Rectal smooth muscle tissue (tissue), 1 donor: ENCODE data around the gene METTL1.

Experiments used
- H3K27ac ChIP-seq: one replicate; pipeline ENCODE4 v1.7.0; 2013; ENCODE audit warnings: low read depth, low read length, inconsistent platforms
- H3K27me3 ChIP-seq: one replicate; pipeline ENCODE4 v1.7.0; 2013; ENCODE audit warnings: low read length; ENCODE audit not compliant: control insufficient read depth, insufficient read depth
- H3K36me3 ChIP-seq: one replicate; pipeline ENCODE4 v1.7.0; 2013; ENCODE audit warnings: low read length; ENCODE audit not compliant: control insufficient read depth, insufficient read depth
- H3K4me1 ChIP-seq: one replicate; pipeline ENCODE4 v1.7.0; 2013; ENCODE audit warnings: low read length; ENCODE audit not compliant: control insufficient read depth, insufficient read depth
- H3K4me3 ChIP-seq: one replicate; pipeline ENCODE4 v1.7.0; 2013; ENCODE audit warnings: low read length
- H3K9ac ChIP-seq: one replicate; pipeline ENCODE4 v1.7.0; 2013; ENCODE audit warnings: low read length

METTL1 gene

GRCh38 chr12:57735198-57735855, 36.6 kb downstream of the METTL1 start:
- H3K27me3 ChIP-seq = peaks cover 35% of the 10 kb centered on the region
- H3K27ac ChIP-seq = no peak overlapping the region
- H3K4me3 ChIP-seq = no peak overlapping the region
- no peak overlapping the region for H3K9ac ChIP-seq
- no peaks in the 10 kb centered on the region for H3K36me3 ChIP-seq
- H3K4me1 ChIP-seq = no peaks in the 10 kb centered on the region

- H3K4me1 ChIP-seq = no peaks in the 10 kb centered on the region
- no peaks in the 10 kb centered on the region for H3K36me3 ChIP-seq
- no peak overlapping the region for H3K9ac ChIP-seq
- no peak overlapping the region for H3K4me3 ChIP-seq
- H3K27ac ChIP-seq = no peak overlapping the region
- peaks cover 31% of the 10 kb centered on the region for H3K27me3 ChIP-seq
Observed at GRCh38 chr12:57734591-57734990, 37.3 kb downstream of the METTL1 start.

- Histone ChIP-seq H3K36me3 (no peaks in the 10 kb centered on the region), H3K4me3 (no peak overlapping the region), H3K27ac (no peak overlapping the region), H3K4me1 (no peaks in the 10 kb centered on the region), H3K9ac (no peak overlapping the region), H3K27me3 (peaks cover 25% of the 10 kb centered on the region)
Observed at GRCh38 chr12:57733928-57734327, 38.0 kb downstream of the METTL1 start.

- peaks cover 25% of the 10 kb centered on the region for H3K27me3 ChIP-seq
- no peak overlapping the region for H3K27ac ChIP-seq
- no peaks in the 10 kb centered on the region for H3K4me1 ChIP-seq
- H3K4me3 ChIP-seq = no peak overlapping the region
- no peak overlapping the region for H3K9ac ChIP-seq
- H3K36me3 ChIP-seq = no peaks in the 10 kb centered on the region
Observed at GRCh38 chr12:57732726-57733593, 38.9 kb downstream of the METTL1 start.

- Histone ChIP-seq H3K4me3 (no peak overlapping the region), H3K4me1 (no peaks in the 10 kb centered on the region), H3K27me3 (peaks cover 26% of the 10 kb centered on the region), H3K9ac (no peak overlapping the region), H3K36me3 (no peaks in the 10 kb centered on the region), H3K27ac (no peak overlapping the region)
Observed at GRCh38 chr12:57732270-57732669, 39.6 kb downstream of the METTL1 start.

GRCh38 chr12:57731411-57732080, 40.4 kb downstream of the METTL1 start:
- Histone ChIP-seq H3K4me1 (no peaks in the 10 kb centered on the region), H3K27ac (no peak overlapping the region), H3K36me3 (no peaks in the 10 kb centered on the region), H3K4me3 (no peak overlapping the region), H3K27me3 (peaks cover 22% of the 10 kb centered on the region), H3K9ac (no peak overlapping the region)

GRCh38 chr12:57730336-57731067, 41.4 kb downstream of the METTL1 start:
- Histone ChIP-seq H3K27me3 (peaks cover 17% of the 10 kb centered on the region), H3K9ac (no peak overlapping the region), H3K36me3 (no peaks in the 10 kb centered on the region), H3K4me3 (no peak overlapping the region), H3K4me1 (no peaks in the 10 kb centered on the region), H3K27ac (no peak overlapping the region)

- Histone ChIP-seq H3K27ac (no peak overlapping the region), H3K4me1 (no peaks in the 10 kb centered on the region), H3K27me3 (peaks cover 12% of the 10 kb centered on the region), H3K36me3 (no peaks in the 10 kb centered on the region), H3K9ac (no peak overlapping the region), H3K4me3 (no peak overlapping the region)
Observed at GRCh38 chr12:57729321-57729844, 42.5 kb downstream of the METTL1 start.

- H3K4me3 ChIP-seq = no peak overlapping the region
- no peaks in the 10 kb centered on the region for H3K36me3 ChIP-seq
Observed at GRCh38 chr12:57727758-57728395, 44.0 kb downstream of the METTL1 start.

GRCh38 chr12:57726884-57727757, 44.8 kb downstream of the METTL1 start:
- H3K9ac ChIP-seq = no peak overlapping the region
- no peak overlapping the region for H3K27ac ChIP-seq
- H3K4me1 ChIP-seq = no peaks in the 10 kb centered on the region
- peak overlapping the region; percentile 84 for H3K4me3 ChIP-seq
- H3K27me3 ChIP-seq = peaks cover 7% of the 10 kb centered on the region
- H3K36me3 ChIP-seq = no peaks in the 10 kb centered on the region

More at GRCh38 chr12:57727758-57728395, 44.0 kb downstream of the METTL1 start:
- no peak overlapping the region for H3K9ac ChIP-seq
- no peaks in the 10 kb centered on the region for H3K4me1 ChIP-seq
- peaks cover 11% of the 10 kb centered on the region for H3K27me3 ChIP-seq
- no peak overlapping the region for H3K27ac ChIP-seq
